ENCODE data around the gene CYB5R2. TPM values are rescaled to one million over a fixed set of nuclear protein-coding genes. Genes with fewer than 3 reads are reported as not detected.

Gene CYB5R2
- total RNA-seq, 4 donors from 2014 or later = 2.7 to 21.3 (median 4.2) TPM; not detected in 1

- in situ Hi-C loops (cut with MboI; ENCODE audit: low pct_ligation_motif_present in 1 of 4, low pct_unique_long_range_greater_than_20kb in 1 of 4, low sequenced_read_pairs in 3 of 4) (no loop called here), intact Hi-C loops (cut with DNase I; ENCODE audit: low total_unique reads) (no loop called here)
- DNase-seq = no peak
- Histone ChIP-seq H3K36me3 (peaks cover 0 to 40% (median 12%) of the 10 kb centered on the region in 4 donors), H3K9me3 (no peaks in the 10 kb centered on the region), H3K4me3 (no peak overlapping the region), H3K27ac (no peak overlapping the region), H3K4me1 (no peaks in the 10 kb centered on the region), H3K27me3 (no peaks in the 10 kb centered on the region)
- 93 to 100% methylated on average over 2 of the region's 2 CpGs for WGBS, 2 donors (ENCODE audit: low coverage in 1 of 2)
- no peak for TF ChIP-seq CTCF (IDR thresholded peaks at IDR 0.05)
- no peak for TF ChIP-seq POLR2A (IDR thresholded peaks at IDR 0.05)
- no peak for TF ChIP-seq POLR2AphosphoS5 (IDR thresholded peaks at IDR 0.05)
- TF ChIP-seq EP300 (IDR thresholded peaks at IDR 0.05; ENCODE audit: low read depth) = no peak
These were observed 41.1 kb downstream of the CYB5R2 start for GRCh38 chr11:7632211-7632610.

GRCh38 chr11:7630002-7630401 lies 43.3 kb downstream of the CYB5R2 start:
- DNase-seq = no peak
- WGBS, 2 donors (ENCODE audit: low coverage in 1 of 2) = 100% methylated on average over 1 to 2 of the region's 2 CpGs
- Histone ChIP-seq H3K4me1 (no peaks in the 10 kb centered on the region), H3K27ac (no peak overlapping the region), H3K9me3 (no peaks in the 10 kb centered on the region), H3K36me3 (peaks cover 0 to 36% (median 8%) of the 10 kb centered on the region in 4 donors), H3K4me3 (no peak overlapping the region), H3K27me3 (no peaks in the 10 kb centered on the region)
- TF ChIP-seq POLR2AphosphoS5 (IDR thresholded peaks at IDR 0.05) (no peak), POLR2A (IDR thresholded peaks at IDR 0.05) (no peak), CTCF (IDR thresholded peaks at IDR 0.05) (no peak), EP300 (IDR thresholded peaks at IDR 0.05; ENCODE audit: low read depth) (no peak)
- in situ Hi-C loops (cut with MboI; ENCODE audit: low pct_ligation_motif_present in 1 of 4, low pct_unique_long_range_greater_than_20kb in 1 of 4, low sequenced_read_pairs in 3 of 4) = no loop called here
- intact Hi-C loops (cut with DNase I; ENCODE audit: low total_unique reads) = no loop called here

GRCh38 chr11:7628660-7629059 lies 44.6 kb downstream of the CYB5R2 start:
- no peaks in the 10 kb centered on the region for H3K9me3 ChIP-seq
- H3K27ac ChIP-seq = no peak overlapping the region
- TF ChIP-seq POLR2AphosphoS5 (IDR thresholded peaks at IDR 0.05) (no peak), CTCF (IDR thresholded peaks at IDR 0.05) (no peak), EP300 (IDR thresholded peaks at IDR 0.05; ENCODE audit: low read depth) (no peak), POLR2A (IDR thresholded peaks at IDR 0.05) (no peak)
- H3K4me3 ChIP-seq = no peak overlapping the region
- H3K27me3 ChIP-seq = no peaks in the 10 kb centered on the region
- in situ Hi-C loops (cut with MboI; ENCODE audit: low pct_ligation_motif_present in 1 of 4, low pct_unique_long_range_greater_than_20kb in 1 of 4, low sequenced_read_pairs in 3 of 4) = no loop called here
- DNase-seq = no peak
- intact Hi-C loops (cut with DNase I; ENCODE audit: low total_unique reads) = no loop called here
- H3K4me1 ChIP-seq = peaks cover 0 to under 1% (median 0%) of the 10 kb centered on the region in 4 donors
- H3K36me3 ChIP-seq = peaks cover 0 to 28% (median 7%) of the 10 kb centered on the region in 4 donors
- WGBS, 2 donors (ENCODE audit: low coverage in 1 of 2) = 72 to 79% methylated on average over 3 of the region's 3 CpGs

GRCh38 chr11:7622721-7623120 lies 50.6 kb downstream of the CYB5R2 start:
- in situ Hi-C loops (cut with MboI; ENCODE audit: low pct_ligation_motif_present in 1 of 4, low pct_unique_long_range_greater_than_20kb in 1 of 4, low sequenced_read_pairs in 3 of 4) = no loop called here
- peaks cover 0 to 15% (median 6%) of the 10 kb centered on the region in 4 donors for H3K4me1 ChIP-seq
- intact Hi-C loops (cut with DNase I; ENCODE audit: low total_unique reads) = no loop called here
- H3K36me3 ChIP-seq = peaks cover 0 to 8% (median 2%) of the 10 kb centered on the region in 4 donors
- 17 to 59% methylated on average over 1 to 2 of the region's 2 CpGs for WGBS, 2 donors (ENCODE audit: low coverage in 1 of 2)
- H3K27ac ChIP-seq = peak overlapping the region; percentile 43 to 68 (median 48)
- no peak overlapping the region for H3K4me3 ChIP-seq
- DNase-seq = no peak
- H3K27me3 ChIP-seq = no peaks in the 10 kb centered on the region
- TF ChIP-seq EP300 (IDR thresholded peaks at IDR 0.05; ENCODE audit: low read depth) = no peak
- TF ChIP-seq POLR2AphosphoS5 (IDR thresholded peaks at IDR 0.05) = no peak
- no peak for TF ChIP-seq CTCF (IDR thresholded peaks at IDR 0.05)
- TF ChIP-seq POLR2A (IDR thresholded peaks at IDR 0.05) = no peak
- H3K9me3 ChIP-seq = no peaks in the 10 kb centered on the region

Measured in transverse colon (tissue), 4 donors.